HepG2 (cell line): ENCODE data around the gene IGFALS. TPM values are rescaled to one million over a fixed set of nuclear protein-coding genes. Genes with fewer than 3 reads are reported as not detected.

Source experiments
- FLYWCH1 ChIP-seq: sonication (generic); formaldehyde crosslinking; IDR thresholded peaks from 2 replicates; pipeline ENCODE4 v1.8.1; 2023; ENCODE audit warnings: mild to moderate bottlenecking, missing genetic modification reagents
- FOXC1 ChIP-seq: sonication (generic); formaldehyde crosslinking; IDR thresholded peaks from 2 replicates; pipeline ENCODE4 v1.8.0; 2022; ENCODE audit warnings: mild to moderate bottlenecking, missing genetic modification reagents, borderline replicate concordance
- HNF4G ChIP-seq, 2 experiments: sonication (generic) in 1 of 2; formaldehyde crosslinking in 1 of 2; IDR thresholded peaks; 2 replicates each; pipeline versions ENCODE4 v1.4.0 to v1.6.1; 2011 to 2020; ENCODE audit warnings: borderline replicate concordance in 2 of 2, low read depth in 2 of 2, mild to moderate bottlenecking in 2 of 2, low read length in 1 of 2, missing genetic modification reagents in 1 of 2, moderate library complexity in 1 of 2
- KMT2B ChIP-seq: IDR thresholded peaks from 2 replicates; pipeline ENCODE4 v1.6.1; 2016; ENCODE audit warnings: missing genetic modification reagents, missing compliant biosample characterization
- NONO ChIP-seq, 2 experiments: fragments of 450-650 bp in 1 of 2; sonication (generic) in 1 of 2; formaldehyde crosslinking in 1 of 2; IDR thresholded peaks in 1 of 2; conservative IDR thresholded peaks in 1 of 2; 2 replicates each; pipeline versions ENCODE4 v1.6.1 to v1.8.0; 2017 to 2022; ENCODE audit warnings: mild to moderate bottlenecking in 1 of 2, missing genetic modification reagents in 1 of 2, moderate library complexity in 1 of 2
- SNAPC2 ChIP-seq: sonication (generic); formaldehyde crosslinking; IDR thresholded peaks from 2 replicates; pipeline ENCODE4 v1.8.1; 2022; ENCODE audit warnings: mild to moderate bottlenecking, missing genetic modification reagents
- ZBTB2 ChIP-seq: sonication (generic); formaldehyde crosslinking; IDR thresholded peaks from 2 replicates; pipeline ENCODE4 v1.8.0; 2022; ENCODE audit warnings: low read depth, missing genetic modification reagents
- ZNF251 ChIP-seq: sonication (generic); formaldehyde crosslinking; IDR thresholded peaks from 2 replicates; pipeline ENCODE4 v1.9.0; 2021; ENCODE audit warnings: mild to moderate bottlenecking, missing genetic modification reagents
- ZNF350 ChIP-seq: sonication (generic); formaldehyde crosslinking; IDR thresholded peaks from 2 replicates; pipeline ENCODE4 v1.4.0; 2020; ENCODE audit warnings: mild to moderate bottlenecking, low read depth, missing genetic modification reagents, borderline replicate concordance
- ZNF441 ChIP-seq: sonication (generic); formaldehyde crosslinking; IDR thresholded peaks from 2 replicates; pipeline ENCODE4 v1.7.0; 2021; ENCODE audit warnings: missing genetic modification reagents, borderline replicate concordance
- ZNF687 ChIP-seq: sonication (generic); formaldehyde crosslinking; IDR thresholded peaks from 2 replicates; pipeline ENCODE4 v1.5.1; 2020; ENCODE audit warnings: mild to moderate bottlenecking, missing genetic modification reagents, moderate library complexity
- polyA plus RNA-seq, 8 experiments: library from polyadenylated mRNA; depleted of rRNA in 3 of 8; stranded (reverse) in 7 of 8; unstranded in 1 of 8; fragments of >200 nt; fragmentation: Illumina TruSeq in 4 of 8; extraction: Trizol in 4 of 8; gene quantifications; 2 replicates each; pipeline versions ENCODE4 v1.2.1 to v1.2.3, GENCODE V29; 2011 to 2016; ENCODE audit warnings: low read depth in 4 of 8, missing spikeins in 1 of 8, mixed read lengths in 1 of 8; ENCODE audit not compliant: insufficient read depth in 1 of 8
- total RNA-seq, 5 experiments: library from RNA; depleted of rRNA; stranded (reverse); fragments of >200 nt; fragmentation: Illumina TruSeq; extraction: Trizol; gene quantifications; 2 replicates each; pipeline ENCODE4 v1.2.3, GENCODE V29; 2016; ENCODE audit warnings: low read depth in 1 of 5
- TF ChIP-seq, protein P1 (sequence below): sonication (generic); formaldehyde crosslinking; IDR thresholded peaks from 2 replicates; pipeline ENCODE4 v1.5.0; 2020; ENCODE audit warnings: mild to moderate bottlenecking, missing genetic modification reagents, borderline replicate concordance

The IGFALS gene
- total and polyA plus RNA-seq, 2 of the 13 experiments (the other 11 are each of a cell fraction or from before 2014, with no cell fraction given): 0.34 to 2.4 TPM

DNA sequence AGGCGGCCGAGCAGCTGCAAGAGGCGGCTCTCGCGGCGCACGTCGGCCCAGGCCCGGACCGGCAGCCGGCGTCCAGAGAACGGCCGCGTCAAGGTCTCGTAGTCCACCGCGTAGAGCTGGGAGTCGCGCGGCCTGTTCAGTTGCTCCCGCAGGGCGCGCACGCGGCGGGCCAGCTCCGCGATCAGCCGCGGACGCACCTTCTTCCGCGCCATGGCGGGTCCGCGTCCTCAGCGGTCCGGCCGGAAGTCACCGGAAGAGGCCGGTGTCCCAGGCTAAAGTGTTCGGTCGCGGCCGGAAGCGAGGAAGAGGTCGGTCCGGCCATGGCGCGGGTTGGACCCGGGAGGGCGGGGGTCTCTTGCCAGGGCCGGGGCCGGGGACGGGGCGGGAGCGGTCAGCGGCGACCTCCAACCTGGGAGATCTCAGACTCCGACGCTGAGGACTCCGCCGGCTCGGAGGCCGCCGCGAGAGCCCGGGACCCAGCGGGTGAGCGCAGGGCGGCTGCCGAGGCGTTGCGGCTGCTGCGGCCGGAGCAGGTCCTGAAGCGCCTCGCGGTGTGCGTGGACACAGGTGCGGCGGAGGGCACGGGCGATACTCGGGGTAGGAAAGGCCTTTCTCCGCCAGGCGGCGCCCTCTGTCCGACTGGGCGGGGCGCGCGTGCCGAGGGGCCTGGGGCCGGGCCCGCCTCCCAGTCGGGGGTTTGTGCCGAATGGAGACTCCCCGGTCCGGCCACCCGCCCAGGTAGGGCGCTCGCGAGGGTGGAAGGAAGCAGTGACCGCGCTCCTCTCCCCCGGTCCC, 20.4 kb downstream of the IGFALS start, which contains the start of gene MRPS34 (continued):
- TF ChIP-seq HNF4G (IDR thresholded peaks at IDR 0.05; ENCODE audit: borderline replicate concordance, low read depth, low read length) (peak; percentile 15; the same call in 1 of the 2 replicates), HNF4G (CRISPR knock-in tag; IDR thresholded peaks at IDR 0.05; ENCODE audit: borderline replicate concordance, low read depth) (0 out of 2 replicates have a peak, but pooled peaks have one; percentile 35), ZNF251 (no peak; the same call in 1 of the 2 replicates), FOXC1 (CRISPR knock-in tag) (peak; percentile 78; the same call in 1 of the 2 replicates), KMT2B (peak; percentile 85), NONO (IDR thresholded peaks at IDR 0.05) (no peak), NONO (CRISPR knock-in tag; conservative IDR thresholded peaks at IDR 0.05) (peak; percentile 96), ZNF350 (CRISPR knock-in tag) (no peak), ZBTB2 (CRISPR knock-in tag) (peak; percentile 90), ZNF687 (CRISPR knock-in tag) (peak; percentile 87), ZNF441 (no peak; the same call in 1 of the 2 replicates), SNAPC2 (CRISPR knock-in tag) (peak; percentile 32; the same call in 1 of the 2 replicates), FLYWCH1 (CRISPR knock-in tag) (peak; percentile 88; the same call in 1 of the 2 replicates)
- TF ChIP-seq, protein P1, sequence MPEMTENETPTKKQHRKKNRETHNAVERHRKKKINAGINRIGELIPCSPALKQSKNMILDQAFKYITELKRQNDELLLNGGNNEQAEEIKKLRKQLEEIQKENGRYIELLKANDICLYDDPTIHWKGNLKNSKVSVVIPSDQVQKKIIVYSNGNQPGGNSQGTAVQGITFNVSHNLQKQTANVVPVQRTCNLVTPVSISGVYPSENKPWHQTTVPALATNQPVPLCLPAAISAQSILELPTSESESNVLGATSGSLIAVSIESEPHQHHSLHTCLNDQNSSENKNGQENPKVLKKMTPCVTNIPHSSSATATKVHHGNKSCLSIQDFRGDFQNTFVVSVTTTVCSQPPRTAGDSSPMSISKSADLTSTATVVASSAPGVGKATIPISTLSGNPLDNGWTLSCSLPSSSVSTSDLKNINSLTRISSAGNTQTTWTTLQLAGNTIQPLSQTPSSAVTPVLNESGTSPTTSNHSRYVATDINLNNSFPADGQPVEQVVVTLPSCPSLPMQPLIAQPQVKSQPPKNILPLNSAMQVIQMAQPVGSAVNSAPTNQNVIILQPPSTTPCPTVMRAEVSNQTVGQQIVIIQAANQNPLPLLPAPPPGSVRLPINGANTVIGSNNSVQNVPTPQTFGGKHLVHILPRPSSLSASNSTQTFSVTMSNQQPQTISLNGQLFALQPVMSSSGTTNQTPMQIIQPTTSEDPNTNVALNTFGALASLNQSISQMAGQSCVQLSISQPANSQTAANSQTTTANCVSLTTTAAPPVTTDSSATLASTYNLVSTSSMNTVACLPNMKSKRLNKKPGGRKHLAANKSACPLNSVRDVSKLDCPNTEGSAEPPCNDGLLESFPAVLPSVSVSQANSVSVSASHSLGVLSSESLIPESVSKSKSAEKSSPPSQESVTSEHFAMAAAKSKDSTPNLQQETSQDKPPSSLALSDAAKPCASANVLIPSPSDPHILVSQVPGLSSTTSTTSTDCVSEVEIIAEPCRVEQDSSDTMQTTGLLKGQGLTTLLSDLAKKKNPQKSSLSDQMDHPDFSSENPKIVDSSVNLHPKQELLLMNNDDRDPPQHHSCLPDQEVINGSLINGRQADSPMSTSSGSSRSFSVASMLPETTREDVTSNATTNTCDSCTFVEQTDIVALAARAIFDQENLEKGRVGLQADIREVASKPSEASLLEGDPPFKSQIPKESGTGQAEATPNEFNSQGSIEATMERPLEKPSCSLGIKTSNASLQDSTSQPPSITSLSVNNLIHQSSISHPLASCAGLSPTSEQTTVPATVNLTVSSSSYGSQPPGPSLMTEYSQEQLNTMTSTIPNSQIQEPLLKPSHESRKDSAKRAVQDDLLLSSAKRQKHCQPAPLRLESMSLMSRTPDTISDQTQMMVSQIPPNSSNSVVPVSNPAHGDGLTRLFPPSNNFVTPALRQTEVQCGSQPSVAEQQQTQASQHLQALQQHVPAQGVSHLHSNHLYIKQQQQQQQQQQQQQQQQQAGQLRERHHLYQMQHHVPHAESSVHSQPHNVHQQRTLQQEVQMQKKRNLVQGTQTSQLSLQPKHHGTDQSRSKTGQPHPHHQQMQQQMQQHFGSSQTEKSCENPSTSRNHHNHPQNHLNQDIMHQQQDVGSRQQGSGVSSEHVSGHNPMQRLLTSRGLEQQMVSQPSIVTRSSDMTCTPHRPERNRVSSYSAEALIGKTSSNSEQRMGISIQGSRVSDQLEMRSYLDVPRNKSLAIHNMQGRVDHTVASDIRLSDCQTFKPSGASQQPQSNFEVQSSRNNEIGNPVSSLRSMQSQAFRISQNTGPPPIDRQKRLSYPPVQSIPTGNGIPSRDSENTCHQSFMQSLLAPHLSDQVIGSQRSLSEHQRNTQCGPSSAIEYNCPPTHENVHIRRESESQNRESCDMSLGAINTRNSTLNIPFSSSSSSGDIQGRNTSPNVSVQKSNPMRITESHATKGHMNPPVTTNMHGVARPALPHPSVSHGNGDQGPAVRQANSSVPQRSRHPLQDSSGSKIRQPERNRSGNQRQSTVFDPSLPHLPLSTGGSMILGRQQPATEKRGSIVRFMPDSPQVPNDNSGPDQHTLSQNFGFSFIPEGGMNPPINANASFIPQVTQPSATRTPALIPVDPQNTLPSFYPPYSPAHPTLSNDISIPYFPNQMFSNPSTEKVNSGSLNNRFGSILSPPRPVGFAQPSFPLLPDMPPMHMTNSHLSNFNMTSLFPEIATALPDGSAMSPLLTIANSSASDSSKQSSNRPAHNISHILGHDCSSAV (CRISPR knock-in tag): no peak
